A673 (cell line): Measurements from ENCODE around the gene GZMM.

Experiments used
- CTCF ChIP-seq: fragments of 300-800, 200-600 bp; sonication (generic); conservative IDR thresholded peaks from 2 replicates; pipeline ENCODE4 v1.5.1; 2017; ENCODE audit warnings: low read depth, mild to moderate bottlenecking, antibody characterized with exemption, low read length, moderate library complexity, mixed read lengths
- EZH2 ChIP-seq: fragments of 200-600 bp; sonication (generic); IDR thresholded peaks from 2 replicates; pipeline ENCODE4 v1.6.1; 2017; ENCODE audit warnings: borderline replicate concordance, low read depth, mild to moderate bottlenecking, mixed read lengths, antibody characterized with exemption, low read length; ENCODE audit not compliant: poor library complexity, severe bottlenecking

DNA sequence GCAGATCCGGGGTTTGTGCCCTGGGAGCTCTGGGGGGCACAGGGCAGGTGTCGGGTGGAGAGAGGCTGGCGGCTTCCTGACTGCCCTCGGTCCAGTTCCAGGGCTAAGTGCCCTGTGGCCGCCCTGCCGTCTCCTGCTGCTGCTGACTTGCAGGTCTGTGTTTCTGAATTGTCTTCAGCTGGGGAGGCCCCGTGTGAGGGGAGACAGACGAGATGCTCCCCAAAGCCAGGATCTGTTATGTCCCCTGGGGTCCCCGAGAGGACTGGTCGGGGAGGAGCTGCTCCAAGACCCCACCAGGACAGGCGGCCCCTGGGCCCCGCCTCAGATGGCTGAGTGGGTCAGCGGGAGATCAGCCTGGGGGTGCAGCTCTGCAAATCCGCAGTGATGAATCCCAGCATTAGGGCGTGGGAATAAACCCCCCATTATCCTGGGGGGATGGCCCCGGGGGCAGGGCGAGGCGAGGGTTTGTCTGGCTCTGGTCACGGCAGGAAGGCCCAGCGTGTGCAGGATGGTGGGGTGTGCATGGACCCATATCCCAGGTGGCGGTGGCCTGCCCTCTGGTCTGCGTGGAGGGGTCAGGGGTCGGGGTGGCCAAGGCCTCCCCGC is 50.5 kb downstream of the GZMM start:
- TF ChIP-seq CTCF: no peak
- TF ChIP-seq EZH2: no peak
